ENCODE results near the gene CD320. TPM values are rescaled to one million over a fixed set of nuclear protein-coding genes. Genes with fewer than 3 reads are reported as not detected.
"Not testable (repeated sequence)": the region's sequence is repeated elsewhere in the genome, so short reads cannot be mapped to it uniquely, and the experiment has no call there.

The CD320 gene
- polyA plus RNA-seq, 4 donors: 30.7 to 49.2 (median 33.5) TPM

DNA sequence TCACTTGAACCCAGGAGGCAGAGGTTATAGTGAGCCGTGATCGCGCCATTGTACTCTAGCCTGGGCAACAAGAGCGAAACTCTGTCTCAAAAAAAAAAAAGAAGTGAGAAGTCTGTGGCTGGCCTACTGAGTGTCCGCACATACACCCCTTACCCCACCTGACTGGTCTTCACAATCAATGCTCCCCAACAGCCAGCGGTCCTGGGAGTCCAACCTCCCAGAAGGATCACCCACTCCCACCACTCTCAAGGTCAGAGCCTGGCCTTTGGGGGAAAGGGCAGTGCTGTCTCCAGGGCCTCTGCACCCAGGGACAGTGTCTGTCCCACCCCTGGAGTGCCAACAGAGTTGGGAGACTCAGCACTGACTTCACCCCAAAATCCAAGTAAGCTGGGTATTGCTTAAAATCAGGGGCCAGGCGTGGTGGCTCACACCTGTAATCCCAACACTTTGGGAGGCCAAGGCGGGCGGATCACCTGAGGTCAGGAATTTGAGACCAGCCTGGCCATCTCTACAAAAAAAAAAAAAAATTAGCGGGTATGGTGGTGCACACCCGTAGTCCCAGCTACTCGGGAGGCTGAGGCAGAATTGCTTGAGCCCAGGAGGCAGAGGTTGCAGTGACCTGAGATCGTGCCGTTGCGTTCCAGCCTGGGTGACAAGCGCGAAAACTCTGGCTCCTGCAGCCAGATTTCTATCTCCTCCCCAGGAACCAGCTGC is 2.3 kb upstream of the CD320 start:
- DNase-seq (ENCODE audit: low read depth in 4 of 4, low spot score in 3 of 4): no peak

DNA sequence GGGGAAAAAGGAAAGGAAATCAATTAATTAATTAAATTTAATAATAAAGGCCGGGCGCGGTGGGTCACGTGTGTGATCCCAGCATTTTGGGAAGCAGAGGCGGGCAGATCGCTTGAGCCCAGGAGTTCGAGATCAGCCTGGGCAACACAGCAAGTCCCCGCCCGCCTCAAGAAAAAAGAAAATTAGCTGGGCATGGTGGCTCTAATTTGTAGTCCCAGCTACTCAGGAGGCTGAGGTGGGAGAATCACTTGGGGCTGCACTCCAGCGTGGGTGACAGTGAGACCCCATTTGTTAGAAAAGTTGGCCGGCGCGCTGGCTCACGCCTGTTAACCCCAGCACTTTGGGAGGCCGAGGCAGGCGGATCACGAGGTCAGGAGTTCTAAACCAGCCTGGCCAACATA is 733 bp upstream of the CD320 start:
- DNase-seq (ENCODE audit: low read depth in 4 of 4, low spot score in 3 of 4): no peak

DNA sequence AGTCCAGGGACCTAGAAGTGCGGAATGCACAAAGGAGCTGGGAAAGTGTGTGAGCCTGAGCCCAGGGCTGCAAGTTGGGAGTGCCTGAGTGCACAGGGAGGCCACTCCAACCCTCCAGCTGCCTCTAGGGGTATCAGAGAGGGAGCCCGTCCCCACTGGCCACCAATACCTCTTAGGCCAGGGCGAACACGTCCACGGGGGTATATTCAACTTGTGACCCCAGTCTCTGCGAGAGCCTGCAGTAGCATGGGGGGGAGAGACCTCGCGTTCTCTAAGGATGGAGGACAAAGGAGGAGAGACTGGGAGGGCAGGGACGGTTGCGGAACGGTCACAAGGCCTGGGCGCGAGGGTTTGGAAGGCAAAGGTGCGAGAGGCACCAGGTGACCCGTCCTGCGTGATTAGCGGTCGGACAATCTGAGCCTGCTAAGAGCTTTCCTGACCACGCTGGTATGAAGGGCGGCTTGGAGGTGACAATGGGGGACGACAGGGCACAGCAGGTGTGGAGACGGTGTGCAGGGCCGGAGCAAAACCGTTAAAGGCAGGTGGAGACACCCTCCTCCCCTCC is 676 bp downstream of the CD320 start:
- DNase-seq (ENCODE audit: low read depth in 4 of 4, low spot score in 3 of 4): no peak

DNA sequence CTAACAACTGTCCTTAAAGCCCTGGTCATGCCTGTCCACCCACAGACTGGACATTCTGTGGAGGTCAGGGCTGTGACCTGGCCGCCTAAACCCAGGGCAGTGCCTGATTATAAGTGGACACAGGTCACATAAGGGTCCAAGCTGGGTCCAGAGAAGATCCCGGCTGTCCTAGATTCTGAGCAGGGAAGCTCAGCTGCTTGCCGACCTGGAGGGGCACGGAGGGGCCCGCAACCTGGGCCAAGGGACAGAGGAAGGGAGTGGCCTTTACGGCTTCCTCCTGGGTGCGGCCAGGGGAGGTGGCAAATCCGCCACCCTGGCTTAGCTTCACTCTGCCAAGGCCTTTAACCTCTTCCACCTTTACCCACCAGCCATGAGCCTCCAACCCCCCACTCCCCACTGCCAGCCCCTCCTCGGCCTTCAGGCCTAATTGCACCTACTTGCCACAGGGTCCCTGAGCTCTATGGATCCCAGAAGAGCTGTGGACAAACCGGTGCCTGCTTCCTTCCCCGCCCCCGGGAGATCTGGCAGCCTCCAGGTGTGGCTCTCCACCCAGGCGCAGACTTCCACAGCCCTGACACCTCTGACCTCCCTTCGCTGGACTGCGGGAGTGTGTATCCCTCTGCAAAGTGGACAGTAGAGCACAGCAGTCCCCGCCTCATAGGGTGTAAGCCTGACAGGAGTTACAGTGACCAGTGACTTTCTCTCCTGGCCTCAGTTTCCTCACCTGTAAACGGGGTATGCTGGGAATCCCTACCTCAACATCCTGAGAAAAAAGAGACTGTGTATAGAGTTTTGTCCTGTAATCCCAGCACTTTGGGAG is 1.7 kb downstream of the CD320 start:
- DNase-seq (ENCODE audit: low read depth in 4 of 4, low spot score in 3 of 4): no peak

DNA sequence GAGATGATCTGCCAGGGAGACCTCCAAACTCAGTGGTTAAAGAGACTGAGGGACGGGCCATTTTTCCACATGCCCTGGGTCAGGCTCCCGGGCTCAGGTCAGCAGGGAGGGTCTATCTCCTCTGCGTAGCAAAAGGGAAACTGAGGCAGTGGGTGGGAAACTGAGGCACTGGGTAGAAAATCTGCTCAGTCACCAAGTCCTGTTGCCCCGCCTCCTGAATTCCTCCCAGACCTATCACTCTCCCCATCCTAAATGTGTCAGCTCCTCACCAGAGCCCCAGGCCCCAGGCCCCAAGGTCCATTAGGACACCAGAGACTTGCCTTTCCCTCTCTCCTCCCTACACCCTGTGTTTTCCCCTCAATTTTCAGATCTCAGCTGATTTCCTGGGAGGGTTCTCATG is 2.4 kb downstream of the CD320 start:
- DNase-seq (ENCODE audit: low read depth in 4 of 4, low spot score in 3 of 4): no peak

DNA sequence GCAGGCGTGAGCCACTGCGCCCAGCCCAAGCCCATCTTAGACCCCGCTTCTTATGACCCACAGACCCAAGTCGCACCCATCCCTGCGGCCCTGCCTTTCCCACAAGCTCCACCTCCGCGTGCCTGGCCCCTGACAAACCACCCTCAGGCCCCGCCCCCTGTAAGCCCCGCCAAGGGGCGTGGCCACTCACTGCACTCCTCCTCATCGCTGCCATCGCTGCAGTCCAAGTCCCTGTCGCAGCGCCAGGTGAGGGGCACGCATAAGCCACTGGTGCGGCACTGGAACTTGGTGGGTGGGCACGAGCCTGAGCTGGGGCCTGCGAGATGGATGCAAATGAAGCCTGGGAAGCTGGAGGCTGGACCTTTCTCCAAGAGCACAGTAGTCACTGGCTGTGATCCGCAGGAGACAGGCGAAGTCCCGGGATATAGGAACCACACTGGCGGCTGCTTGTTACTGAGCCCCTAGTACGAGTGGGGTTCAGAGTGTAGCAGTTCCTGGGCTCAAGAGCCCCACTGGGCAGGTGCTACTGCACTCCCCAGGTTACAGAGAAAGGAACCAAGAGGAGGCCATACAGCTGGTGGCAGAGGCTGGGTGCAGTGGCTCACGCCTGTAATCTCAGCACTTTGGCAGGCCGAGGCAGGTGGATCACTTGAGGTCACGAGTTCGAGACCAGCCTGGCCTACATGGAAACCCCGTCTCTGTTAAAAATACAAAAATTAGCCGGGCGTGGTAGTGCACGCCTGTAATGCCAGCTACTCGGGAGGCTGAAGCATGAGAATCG is 3.1 kb downstream of the CD320 start:
- no peak for DNase-seq (ENCODE audit: low read depth in 4 of 4, low spot score in 3 of 4)

DNA sequence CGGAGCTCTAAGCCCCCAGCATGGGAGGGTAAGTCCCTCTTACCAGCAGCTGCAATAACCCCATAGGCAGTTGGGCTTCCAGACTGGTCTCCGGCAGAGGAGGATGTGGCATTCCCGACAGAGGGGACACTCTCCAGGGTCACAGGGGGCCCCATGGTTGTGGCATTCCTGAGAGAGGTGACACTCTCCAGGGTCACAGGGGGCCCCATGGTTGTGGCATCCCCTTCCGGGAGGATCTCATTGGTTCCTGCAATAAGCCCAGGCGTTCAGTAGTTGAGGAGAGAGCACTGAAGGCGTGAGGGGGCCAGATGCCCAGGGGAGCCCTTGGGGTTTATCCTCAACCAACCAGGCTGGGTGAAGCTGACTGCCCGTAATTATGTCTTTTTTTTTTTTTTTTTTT is 5.4 kb downstream of the CD320 start:
- no peak for DNase-seq (ENCODE audit: low read depth in 4 of 4, low spot score in 3 of 4)

DNA sequence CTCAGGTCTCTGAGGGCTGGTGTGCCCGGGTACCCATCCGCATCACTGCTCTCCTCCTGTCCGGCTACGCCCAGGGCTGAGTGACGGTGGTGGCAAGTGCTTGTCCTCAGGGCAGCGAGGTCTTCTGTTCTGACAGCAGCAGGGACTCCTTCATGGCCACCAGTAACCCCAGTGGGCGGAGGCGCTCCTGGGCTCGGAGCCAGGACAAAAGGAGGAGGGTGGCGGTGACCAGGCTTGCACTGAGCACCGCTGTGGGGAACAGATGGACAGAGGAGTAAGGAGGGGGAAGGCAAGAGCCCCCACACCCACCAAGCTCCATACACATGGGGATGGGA is 5.8 kb downstream of the CD320 start:
- DNase-seq (ENCODE audit: low read depth in 4 of 4, low spot score in 3 of 4): no peak

DNA sequence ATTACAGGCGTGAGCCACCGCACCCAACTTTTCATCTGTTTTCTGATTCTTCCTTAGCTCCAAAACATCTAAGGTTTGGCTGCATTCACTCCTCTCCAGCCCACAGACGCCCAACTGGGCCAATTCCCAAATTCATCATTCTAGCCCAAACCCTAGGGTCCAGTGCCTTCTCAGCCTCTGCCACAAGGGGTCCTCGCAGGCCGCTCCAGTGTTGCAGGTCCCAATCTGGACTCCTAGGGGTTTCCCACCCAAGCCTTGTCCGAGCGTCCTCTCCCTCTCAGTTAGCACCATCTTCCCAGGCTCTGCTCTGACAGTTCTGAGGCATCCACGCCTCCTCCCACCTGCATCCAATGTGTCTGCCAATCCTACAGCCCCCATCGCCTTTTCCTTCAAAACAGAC is 16.8 kb downstream of the CD320 start:
- not testable (repeated sequence) for DNase-seq (ENCODE audit: low read depth in 4 of 4, low spot score in 3 of 4)

DNA sequence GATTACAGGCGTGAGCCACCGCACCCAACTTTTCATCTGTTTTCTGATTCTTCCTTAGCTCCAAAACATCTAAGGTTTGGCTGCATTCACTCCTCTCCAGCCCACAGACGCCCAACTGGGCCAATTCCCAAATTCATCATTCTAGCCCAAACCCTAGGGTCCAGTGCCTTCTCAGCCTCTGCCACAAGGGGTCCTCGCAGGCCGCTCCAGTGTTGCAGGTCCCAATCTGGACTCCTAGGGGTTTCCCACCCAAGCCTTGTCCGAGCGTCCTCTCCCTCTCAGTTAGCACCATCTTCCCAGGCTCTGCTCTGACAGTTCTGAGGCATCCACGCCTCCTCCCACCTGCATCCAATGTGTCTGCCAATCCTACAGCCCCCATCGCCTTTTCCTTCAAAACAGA is 31.6 kb downstream of the CD320 start:
- DNase-seq (ENCODE audit: low read depth in 4 of 4, low spot score in 3 of 4): not testable (repeated sequence)

DNA sequence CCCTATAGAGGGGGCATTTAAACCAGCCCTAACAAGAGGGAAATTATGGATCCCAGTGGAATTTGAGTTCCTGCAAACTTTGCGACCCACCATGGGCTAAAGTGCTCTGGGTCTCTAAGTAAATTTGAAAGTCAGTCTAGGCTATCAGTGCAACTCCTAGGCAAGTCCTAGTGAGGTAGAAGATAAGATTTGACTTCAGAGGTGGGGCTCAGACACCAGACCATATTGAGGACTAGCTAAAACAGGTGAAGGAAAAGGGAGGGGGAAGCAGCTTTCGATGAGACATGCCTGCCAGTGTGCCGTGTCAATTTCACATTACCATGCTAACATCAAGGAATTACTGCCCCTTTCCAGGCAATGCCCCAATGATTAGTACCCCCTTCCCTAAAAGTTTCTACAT is 38.4 kb downstream of the CD320 start:
- no peak for DNase-seq (ENCODE audit: low read depth in 4 of 4, low spot score in 3 of 4)

DNA sequence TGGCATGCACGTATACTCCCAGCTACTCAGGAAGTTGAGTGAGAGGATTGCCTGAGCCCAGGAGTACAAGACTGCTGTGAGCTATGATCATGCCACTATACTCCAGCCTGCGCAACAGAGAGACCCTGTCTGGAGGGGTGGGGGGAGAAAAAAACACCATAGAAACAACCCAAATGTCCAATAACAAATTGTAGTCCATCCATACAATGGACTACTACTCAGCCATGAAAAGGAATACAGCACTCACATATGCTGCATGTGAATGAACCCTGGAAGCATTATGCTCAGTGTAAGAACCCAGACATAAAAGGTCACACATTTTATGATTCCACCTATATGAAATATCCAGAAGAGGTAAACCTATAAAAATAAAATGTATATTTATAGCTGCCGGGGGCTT is 42.3 kb downstream of the CD320 start:
- no peak for DNase-seq (ENCODE audit: low read depth in 4 of 4, low spot score in 3 of 4)

DNA sequence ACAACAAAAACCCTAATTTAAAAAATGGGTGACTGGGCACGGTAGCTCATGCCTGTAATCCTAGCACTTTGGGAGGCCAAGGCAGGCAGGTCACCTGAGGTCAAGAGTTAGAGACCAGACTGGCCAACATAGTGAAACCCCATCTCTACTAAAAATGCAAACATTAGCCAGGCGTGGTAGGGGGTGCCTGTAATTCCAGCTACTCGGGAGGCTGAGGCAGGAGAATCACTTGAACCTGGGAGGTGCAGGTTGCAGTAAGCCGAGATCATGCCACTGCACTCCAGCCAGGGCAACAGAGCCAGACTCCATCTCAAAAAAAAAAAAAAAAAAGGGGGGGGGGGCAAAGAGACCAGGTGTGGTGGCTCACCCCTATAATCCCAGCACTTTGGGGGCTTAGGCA is 43.9 kb downstream of the CD320 start:
- DNase-seq (ENCODE audit: low read depth in 4 of 4, low spot score in 3 of 4): not testable (repeated sequence)

DNA sequence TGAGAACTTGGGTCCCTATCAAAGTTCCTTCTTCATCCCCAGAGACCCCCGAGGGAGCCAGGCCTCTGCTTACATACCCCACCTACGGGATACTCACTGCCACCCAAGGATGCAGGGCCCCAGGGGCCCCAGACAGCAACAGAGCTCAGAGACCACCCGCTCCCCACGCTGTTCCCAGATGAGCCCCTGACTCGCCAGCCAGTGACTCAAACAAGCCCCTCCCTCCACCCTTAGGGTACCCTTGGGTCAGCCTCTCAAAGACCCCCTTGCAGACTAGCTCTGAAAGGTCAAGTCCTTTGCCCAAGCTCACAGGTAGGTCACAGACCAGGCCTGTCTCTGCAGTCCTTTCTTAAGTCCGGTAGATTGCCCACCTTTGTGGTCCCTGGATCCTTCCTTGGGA is 45.7 kb downstream of the CD320 start:
- no peak for DNase-seq (ENCODE audit: low read depth in 4 of 4, low spot score in 3 of 4)

DNA sequence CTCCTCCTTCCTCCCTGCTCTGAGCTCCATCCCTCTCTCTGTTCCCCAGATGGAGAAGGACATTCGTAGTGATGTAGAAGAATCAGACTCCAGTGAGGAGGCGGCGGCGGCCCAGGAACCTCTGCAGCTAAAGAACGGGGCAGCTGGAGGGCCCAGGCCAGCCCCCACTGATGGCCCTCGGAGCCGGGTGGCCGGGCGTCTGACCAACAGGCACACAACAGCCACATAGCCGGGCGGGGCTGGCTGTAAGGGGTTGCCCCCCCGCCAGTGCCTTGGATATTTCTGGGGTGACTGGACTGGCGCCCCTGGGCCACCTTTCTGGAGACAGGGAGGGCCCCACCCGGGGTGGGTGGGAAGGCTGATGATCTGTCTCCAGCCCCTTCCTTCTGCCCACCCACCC is 46.3 kb downstream of the CD320 start:
- no peak for DNase-seq (ENCODE audit: low read depth in 4 of 4, low spot score in 3 of 4)

DNA sequence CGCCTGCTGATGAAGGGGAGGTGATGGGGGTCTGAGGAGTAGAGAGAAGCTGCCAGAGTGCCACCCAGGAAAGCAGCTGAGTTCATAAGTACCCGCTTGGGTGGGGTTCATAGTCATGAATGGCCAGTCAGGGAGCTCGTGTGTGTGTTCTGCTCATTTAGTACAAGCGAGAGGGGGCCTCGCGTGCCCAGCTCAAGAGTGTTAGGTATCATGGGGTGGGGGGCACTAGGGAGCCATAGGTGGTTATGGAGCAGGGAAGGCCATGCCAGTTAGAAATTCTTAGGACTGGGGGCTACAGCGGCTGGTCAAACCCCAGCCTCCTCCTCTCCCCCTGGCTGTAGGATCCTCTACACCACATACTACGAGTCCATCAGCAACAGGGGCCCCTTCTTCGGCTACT is 46.8 kb downstream of the CD320 start:
- no peak for DNase-seq (ENCODE audit: low read depth in 4 of 4, low spot score in 3 of 4)

DNA sequence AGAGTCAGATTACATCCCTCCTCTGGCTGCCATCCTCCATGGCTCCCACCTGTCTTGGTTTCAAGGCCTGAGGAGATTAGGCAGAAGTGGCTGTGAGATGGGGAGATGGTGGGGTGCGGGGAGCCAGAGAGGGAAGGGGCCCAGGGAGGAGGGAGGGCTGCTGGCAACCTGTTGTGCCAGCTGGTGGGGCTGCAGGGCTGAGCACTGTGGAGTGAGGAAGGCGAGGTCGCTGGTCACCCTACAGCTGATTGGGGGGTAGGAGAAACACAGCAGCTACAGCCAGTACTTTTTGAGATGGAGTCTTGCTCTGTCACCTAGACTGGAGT is 48.3 kb downstream of the CD320 start:
- no peak for DNase-seq (ENCODE audit: low read depth in 4 of 4, low spot score in 3 of 4)

DNA sequence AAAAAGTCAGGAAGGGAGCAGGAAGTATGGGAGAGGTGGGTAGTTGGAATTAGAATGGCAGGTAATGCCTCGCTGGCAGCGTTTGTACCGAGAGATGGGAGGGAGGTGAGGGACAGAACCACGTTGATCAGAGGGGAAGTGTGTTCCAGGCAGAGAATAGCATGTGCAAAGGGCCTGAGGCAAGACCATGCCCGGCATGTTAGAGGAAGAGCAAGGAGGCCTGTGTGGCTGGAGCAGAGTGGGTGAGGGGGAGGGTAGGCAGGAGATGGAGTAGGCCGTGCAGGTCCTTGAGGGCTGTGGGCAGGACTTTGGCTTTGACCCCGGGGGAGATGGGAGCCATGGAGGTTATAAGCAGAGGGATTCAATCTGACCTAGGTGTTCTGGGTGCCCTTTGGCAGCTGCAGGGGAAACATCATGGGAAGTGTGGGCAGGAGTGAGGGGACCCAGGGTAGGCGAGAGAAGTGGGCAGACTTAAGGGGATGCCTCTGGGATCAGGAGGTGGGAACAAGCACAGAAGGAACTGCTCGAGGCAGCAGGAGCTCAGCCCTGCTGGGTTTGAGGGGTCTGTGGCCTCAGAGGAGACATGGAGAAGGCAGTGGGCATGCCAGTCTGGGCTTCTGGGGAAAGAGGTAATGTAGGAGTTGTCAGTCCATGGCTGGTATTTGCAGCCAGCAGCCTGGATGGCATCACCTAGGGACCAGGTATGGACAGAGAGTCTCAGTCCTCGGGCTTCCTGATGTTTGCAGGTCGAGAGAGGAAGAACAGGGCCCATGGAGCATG is 48.8 kb downstream of the CD320 start:
- DNase-seq (ENCODE audit: low read depth in 4 of 4, low spot score in 3 of 4): no peak

DNA sequence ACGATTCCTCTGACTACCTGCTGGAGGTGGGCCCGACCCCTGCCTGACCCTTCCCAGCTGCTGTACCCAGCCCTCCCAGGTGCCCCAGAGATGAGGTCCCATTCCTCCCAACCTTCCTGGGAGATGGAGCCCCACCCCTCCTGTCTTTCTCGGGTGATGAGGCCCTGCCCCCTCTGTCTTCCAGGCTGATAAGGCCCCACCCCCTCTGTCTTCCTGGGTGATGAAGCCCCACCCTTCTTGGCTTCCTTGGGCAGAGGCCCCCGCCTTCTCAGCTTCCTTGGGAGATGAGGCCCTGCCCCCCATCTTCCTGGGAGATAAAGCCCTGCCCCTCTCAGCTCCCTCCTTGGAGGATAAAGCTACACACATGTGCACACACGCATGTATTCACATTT is 51.1 kb downstream of the CD320 start:
- DNase-seq (ENCODE audit: low read depth in 4 of 4, low spot score in 3 of 4): no peak

DNA sequence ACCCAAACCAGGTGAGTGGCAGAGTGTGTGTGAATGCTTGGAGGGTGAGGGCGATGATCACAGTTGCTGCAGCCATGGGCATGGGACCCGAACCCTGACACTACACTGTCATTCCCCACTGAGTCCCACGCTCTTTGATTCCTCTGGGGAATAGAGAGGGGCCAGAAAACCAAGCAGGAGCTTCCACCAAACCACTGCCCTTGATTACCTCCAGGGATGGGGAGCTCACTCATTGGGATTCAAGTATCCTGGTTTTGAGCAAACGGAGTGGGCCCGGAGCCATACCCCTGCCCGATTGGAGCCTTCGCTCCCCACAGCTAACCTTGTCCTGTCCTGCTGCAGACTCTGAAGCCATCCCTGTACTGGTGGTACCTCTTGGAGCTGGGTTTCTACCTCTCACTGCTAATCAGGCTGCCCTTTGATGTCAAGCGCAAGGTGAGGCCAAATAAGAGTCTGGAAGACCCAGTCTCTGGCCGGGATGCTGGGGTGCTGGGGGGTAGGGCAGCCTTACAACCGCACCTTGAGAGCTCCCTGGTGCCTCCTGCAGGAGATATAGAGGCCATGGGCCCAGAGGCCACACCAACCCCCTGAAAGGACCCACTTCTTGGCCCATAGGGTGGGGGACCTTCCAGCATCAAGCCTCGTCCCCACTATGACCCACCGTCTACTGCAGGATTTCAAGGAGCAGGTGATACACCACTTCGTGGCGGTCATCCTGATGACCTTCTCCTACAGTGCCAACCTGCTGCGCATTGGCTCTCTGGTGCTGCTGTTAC is 51.7 kb downstream of the CD320 start:
- DNase-seq (ENCODE audit: low read depth in 4 of 4, low spot score in 3 of 4): no peak

Data from right renal pelvis (tissue), 4 donors.